HG02678 (cell line): ENCODE results near the gene STK25.

ENCODE experiments used
- ATAC-seq: cut with Tn5 transposase; IDR thresholded peaks from one replicate; pipeline ENCODE4 v1.9.1; 2021; ENCODE audit warnings: mild to moderate bottlenecking, moderate library complexity; ENCODE audit not compliant: unreplicated experiment

The STK25 gene

GRCh38 chr2:241508240-241509154 lies at the start of gene STK25:
Gene STK25 (minus strand): TSS chr2:241508584. CDS start chr2:241508035, 549 bp downstream.
- peak; percentile 90 for ATAC-seq

GRCh38 chr2:241556746-241557145 lies 48.4 kb upstream of the STK25 start:
- ATAC-seq, result no peak

GRCh38 chr2:241555711-241556110 lies 47.3 kb upstream of the STK25 start:
- no peak for ATAC-seq

GRCh38 chr2:241554610-241555322 lies 46.4 kb upstream of the STK25 start:
- ATAC-seq, result no peak

GRCh38 chr2:241553981-241554380 lies 45.6 kb upstream of the STK25 start:
- ATAC-seq, result no peak

GRCh38 chr2:241553512-241553830 lies 45.1 kb upstream of the STK25 start:
- no peak for ATAC-seq

- ATAC-seq, result no peak
These were observed 43.8 kb upstream of the STK25 start for GRCh38 chr2:241551998-241552737.

GRCh38 chr2:241551599-241551997 lies 43.2 kb upstream of the STK25 start:
- no peak for ATAC-seq

- ATAC-seq, result no peak
These were observed 42.5 kb upstream of the STK25 start for GRCh38 chr2:241550616-241551580.

- no peak for ATAC-seq
These were observed 40.1 kb upstream of the STK25 start for GRCh38 chr2:241548451-241548835.

GRCh38 chr2:241547781-241548450 lies 39.5 kb upstream of the STK25 start:
- no peak for ATAC-seq

- no peak for ATAC-seq
These were observed 38.6 kb upstream of the STK25 start for GRCh38 chr2:241546771-241547498.

- no peak for ATAC-seq
These were observed 37.4 kb upstream of the STK25 start for GRCh38 chr2:241545523-241546473.

- ATAC-seq, result no peak
These were observed 36.7 kb upstream of the STK25 start for GRCh38 chr2:241545106-241545505.

GRCh38 chr2:241542278-241542605 lies 33.9 kb upstream of the STK25 start:
- no peak for ATAC-seq

GRCh38 chr2:241541564-241542277 lies 33.3 kb upstream of the STK25 start:
- no peak for ATAC-seq

- ATAC-seq, result no peak
These were observed 32.6 kb upstream of the STK25 start for GRCh38 chr2:241540771-241541561.
